Sigmoid colon (tissue), 7 donors: ENCODE data around the gene ATRAID. TPM values are rescaled to one million over a fixed set of nuclear protein-coding genes. Genes with fewer than 3 reads are reported as not detected.

Source experiments
- DNase-seq: peaks from one replicate; pipeline ENCODE4 v3.0.0-alpha.2; 2019
- H3K27ac ChIP-seq, 4 donors: fragments of 200-600 bp; sonication (generic); one replicate each; pipeline ENCODE4 v1.5.1; 2016 to 2019; ENCODE audit warnings: mild to moderate bottlenecking in 1 of 4
- H3K27me3 ChIP-seq, 3 donors: fragments of 200-600 bp; sonication (generic); one replicate each; pipeline ENCODE4 v1.5.1; 2019; ENCODE audit warnings: mild to moderate bottlenecking in 1 of 3
- H3K36me3 ChIP-seq, 4 donors: fragments of 200-600 bp; sonication (generic); one replicate each; pipeline ENCODE4 v1.5.1; 2016 to 2019
- H3K4me1 ChIP-seq, 4 donors: fragments of 200-600 bp; sonication (generic); one replicate each; pipeline ENCODE4 v1.5.1; 2017 to 2019
- H3K4me3 ChIP-seq, 4 donors: fragments of 200-600 bp; sonication (generic); one replicate each; pipeline ENCODE4 v1.5.1; 2017 to 2019; ENCODE audit warnings: mild to moderate bottlenecking in 2 of 4, moderate library complexity in 1 of 4
- H3K9me3 ChIP-seq, 4 donors: fragments of 200-600 bp in 3 of 4; sonication (generic) in 3 of 4; one replicate each; pipeline versions ENCODE4 v1.5.1 to v1.6.1; 2013 to 2019
- CTCF ChIP-seq, 4 experiments: fragments of 450-650 bp in 3 of 4; fragments of 200-600 bp in 1 of 4; IDR thresholded peaks; one replicate each; pipeline ENCODE4 v1.5.1; 2016 to 2019; ENCODE audit warnings: antibody characterized with exemption in 4 of 4, mild to moderate bottlenecking in 3 of 4, moderate library complexity in 2 of 4
- EP300 ChIP-seq, 4 donors: sonication (generic); formaldehyde crosslinking; IDR thresholded peaks; one replicate each; pipeline ENCODE4 v1.6.1; 2017; ENCODE audit warnings: antibody characterized with exemption in 4 of 4
- POLR2A ChIP-seq, 2 donors: fragments of 450-650 bp; IDR thresholded peaks; one replicate each; pipeline ENCODE4 v1.6.1; 2016; ENCODE audit warnings: antibody characterized with exemption in 2 of 2, mild to moderate bottlenecking in 2 of 2, moderate library complexity in 2 of 2
- POLR2AphosphoS5 ChIP-seq, 4 donors: sonication (generic); formaldehyde crosslinking; IDR thresholded peaks; one replicate each; pipeline ENCODE4 v1.6.1; 2017; ENCODE audit warnings: antibody characterized with exemption in 4 of 4
- WGBS, 2 donors: extraction: QIAGEN DNeasy Blood & Tissue Kit; methylation state at CpG; one replicate each; pipeline ENCODE4 v1.1.7; 2013; 5-methylcytosine and 5-hydroxymethylcytosine counted together
- intact Hi-C: fragments of 100-400 bp; cut with DNase I; formaldehyde crosslinking; loops from one replicate; pipeline ENCODE4 v1.15.1; 2023
- polyA plus RNA-seq, 3 donors: library from polyadenylated mRNA; stranded (reverse); fragments of 200-250 nt; gene quantifications; one replicate each; pipeline ENCODE4 v1.2.3, GENCODE V29; 2013
- total RNA-seq, 4 donors: library from RNA; depleted of rRNA; stranded (reverse); fragments of >200 nt; gene quantifications; one replicate each; pipeline ENCODE4 v1.1.0, GENCODE V29; 2016
- donor health status: healthy with polysubstance abuse.
- donor health status: Bipolar disorder and iron deficiency.
- donor health status: healthy.

The ATRAID gene
- total and polyA plus RNA-seq, 7 donors = 58.5 to 226 (median 128) TPM

GRCh38 chr2:27202854-27203253 is 9.0 kb upstream of the ATRAID start:
- Histone ChIP-seq H3K27ac (no peak overlapping the region), H3K4me3 (no peak overlapping the region), H3K27me3 (no peaks in the 10 kb centered on the region), H3K9me3 (no peaks in the 10 kb centered on the region), H3K4me1 (no peaks in the 10 kb centered on the region), H3K36me3 (peaks cover 8 to 76% (median 35%) of the 10 kb centered on the region in 4 donors)
- intact Hi-C loops = no loop called here
- 93 to 94% methylated on average over 2 of the region's 2 CpGs for WGBS, 2 donors
- DNase-seq = no peak
- TF ChIP-seq EP300 (IDR thresholded peaks at IDR 0.05) (no peak), POLR2AphosphoS5 (IDR thresholded peaks at IDR 0.05) (no peak)

GRCh38 chr2:27203741-27204140 is 8.1 kb upstream of the ATRAID start:
- no peaks in the 10 kb centered on the region for H3K4me1 ChIP-seq
- peaks cover 8 to 85% (median 39%) of the 10 kb centered on the region in 4 donors for H3K36me3 ChIP-seq
- 96% methylated on average over 9 of the region's 9 CpGs for WGBS, 2 donors
- no peaks in the 10 kb centered on the region for H3K9me3 ChIP-seq
- no peak for DNase-seq
- no peak for TF ChIP-seq CTCF (IDR thresholded peaks at IDR 0.05)
- no peak overlapping the region for H3K4me3 ChIP-seq
- H3K27ac ChIP-seq = no peak overlapping the region
- intact Hi-C loops = no loop called here
- no peaks in the 10 kb centered on the region for H3K27me3 ChIP-seq

GRCh38 chr2:27204566-27204965 is 7.3 kb upstream of the ATRAID start:
- no peak overlapping the region for H3K27ac ChIP-seq
- intact Hi-C loops = no loop called here
- H3K4me3 ChIP-seq = no peak overlapping the region
- 94% methylated on average over 8 of the region's 8 CpGs for WGBS, 2 donors
- DNase-seq = peak; percentile 28
- H3K4me1 ChIP-seq = no peaks in the 10 kb centered on the region
- no peaks in the 10 kb centered on the region for H3K9me3 ChIP-seq
- H3K36me3 ChIP-seq = peaks cover 8 to 93% (median 40%) of the 10 kb centered on the region in 4 donors
- TF ChIP-seq POLR2AphosphoS5 (IDR thresholded peaks at IDR 0.05) (no peak), EP300 (IDR thresholded peaks at IDR 0.05) (no peak), POLR2A (IDR thresholded peaks at IDR 0.05) (no peak), CTCF (IDR thresholded peaks at IDR 0.05) (no peak)
- H3K27me3 ChIP-seq = no peaks in the 10 kb centered on the region

- Histone ChIP-seq H3K4me1 (no peaks in the 10 kb centered on the region), H3K27me3 (no peaks in the 10 kb centered on the region), H3K36me3 (peaks cover 8 to 89% (median 40%) of the 10 kb centered on the region in 4 donors), H3K27ac (no peak overlapping the region), H3K4me3 (no peak overlapping the region), H3K9me3 (no peaks in the 10 kb centered on the region)
- TF ChIP-seq POLR2A (IDR thresholded peaks at IDR 0.05) (no peak), CTCF (IDR thresholded peaks at IDR 0.05) (no peak), EP300 (IDR thresholded peaks at IDR 0.05) (no peak), POLR2AphosphoS5 (IDR thresholded peaks at IDR 0.05) (no peak)
- 82 to 92% methylated on average over 8 of the region's 8 CpGs for WGBS, 2 donors
- intact Hi-C loops = no loop called here
- DNase-seq = peak; percentile 37
Observed at GRCh38 chr2:27205206-27205605, 6.6 kb upstream of the ATRAID start.

GRCh38 chr2:27206346-27206745 is 5.5 kb upstream of the ATRAID start:
- H3K27me3 ChIP-seq = no peaks in the 10 kb centered on the region
- intact Hi-C loops = no loop called here
- no peak overlapping the region for H3K4me3 ChIP-seq
- WGBS, 2 donors = 96% methylated on average over 6 of the region's 6 CpGs
- peak; percentile 28 for DNase-seq
- H3K36me3 ChIP-seq = peaks cover 8 to 78% (median 39%) of the 10 kb centered on the region in 4 donors
- H3K4me1 ChIP-seq = peaks cover 0 to 6% (median 3%) of the 10 kb centered on the region in 4 donors
- TF ChIP-seq CTCF (IDR thresholded peaks at IDR 0.05) = no peak
- no peak for TF ChIP-seq POLR2AphosphoS5 (IDR thresholded peaks at IDR 0.05)
- TF ChIP-seq POLR2A (IDR thresholded peaks at IDR 0.05) = no peak
- no peak for TF ChIP-seq EP300 (IDR thresholded peaks at IDR 0.05)
- no peaks in the 10 kb centered on the region for H3K9me3 ChIP-seq
- no peak overlapping the region for H3K27ac ChIP-seq
